GM06990 (cell line): ENCODE results near the gene APPL2.
"Not testable (repeated sequence)": the region's sequence is repeated elsewhere in the genome, so short reads cannot be mapped to it uniquely, and the experiment has no call there.

Source experiments
- DNase-seq: peaks from one replicate; pipeline ENCODE4 v3.0.0-alpha.2; 2011; ENCODE audit not compliant: insufficient read length; ENCODE audit errors: extremely low read depth
- H3K27me3 ChIP-seq: replicated peaks from 2 replicates; pipeline ENCODE4 v1.6.0; 2011; ENCODE audit warnings: low read length; ENCODE audit not compliant: control insufficient read depth, insufficient read depth
- H3K36me3 ChIP-seq: 2 replicates; pipeline ENCODE4 v1.5.1; 2011; ENCODE audit warnings: low read length; ENCODE audit not compliant: control insufficient read depth, insufficient read depth
- H3K4me3 ChIP-seq: replicated peaks from 2 replicates; pipeline ENCODE4 v1.5.1; 2011; ENCODE audit warnings: low read depth, mild to moderate bottlenecking, control low read depth, low read length
- CTCF ChIP-seq: IDR thresholded peaks from 2 replicates; pipeline ENCODE4 v1.5.1; 2011; ENCODE audit warnings: low read length, control low read depth, mild to moderate bottlenecking, inconsistent platforms; ENCODE audit not compliant: insufficient read depth, poor library complexity, severe bottlenecking

APPL2 gene

GRCh38 chr12:105198961-105199360 is 37.0 kb downstream of the APPL2 start:
- DNase-seq = no peak
- H3K36me3 ChIP-seq = peaks cover 3% of the 10 kb centered on the region; the same call in 1 of the 2 replicates
- TF ChIP-seq CTCF = no peak
- no peak overlapping the region for H3K4me3 ChIP-seq
- H3K27me3 ChIP-seq = no peaks in the 10 kb centered on the region

DNA sequence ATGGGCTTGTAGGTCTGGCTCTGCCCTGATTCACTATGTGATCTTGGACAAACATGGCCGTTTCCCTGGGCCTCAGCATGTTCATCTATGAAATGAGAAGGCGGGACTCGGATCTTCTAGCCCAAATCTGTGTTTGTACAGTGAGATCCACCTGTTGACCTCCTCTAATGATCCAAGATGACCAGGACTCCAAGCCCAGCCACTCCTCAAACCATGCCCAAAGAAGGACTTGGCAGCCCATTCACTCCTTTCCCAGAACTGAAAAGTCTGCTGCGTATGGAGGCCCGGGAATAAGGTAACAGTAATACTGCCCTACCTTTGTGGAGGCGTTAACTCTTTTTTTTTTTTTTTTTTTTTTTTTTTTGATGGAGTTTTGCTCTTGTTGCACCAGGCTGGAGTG is 39.9 kb downstream of the APPL2 start:
- no peak for DNase-seq
- Histone ChIP-seq H3K4me3 (no peak overlapping the region), H3K36me3 (peaks cover 3% of the 10 kb centered on the region), H3K27me3 (no peaks in the 10 kb centered on the region)
- TF ChIP-seq CTCF = no peak

DNA sequence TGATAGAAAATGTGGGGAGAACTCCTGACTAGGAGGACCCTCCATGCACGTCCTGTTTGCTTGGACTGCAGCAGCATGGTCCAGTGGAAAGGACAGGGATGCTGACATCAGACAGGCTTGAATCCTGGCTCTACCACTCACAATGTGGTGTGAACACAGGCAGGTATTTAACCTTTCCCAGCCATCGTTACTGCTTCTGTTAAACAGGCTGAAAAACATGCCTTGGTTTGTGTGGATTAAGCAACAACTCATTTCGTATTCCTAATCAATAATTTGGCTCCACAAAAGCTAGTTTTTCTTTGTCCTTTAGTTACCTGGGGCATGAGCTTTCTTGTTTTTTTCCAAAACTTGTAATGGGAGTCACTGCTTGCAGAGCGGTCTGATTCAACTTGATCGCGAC is 41.0 kb downstream of the APPL2 start:
- Histone ChIP-seq H3K4me3 (no peak overlapping the region), H3K36me3 (peaks cover 3% of the 10 kb centered on the region), H3K27me3 (no peaks in the 10 kb centered on the region)
- no peak for DNase-seq
- TF ChIP-seq CTCF = no peak

GRCh38 chr12:105192624-105193225 is 43.2 kb downstream of the APPL2 start:
- no peak for DNase-seq
- no peaks in the 10 kb centered on the region for H3K27me3 ChIP-seq
- no peak overlapping the region for H3K4me3 ChIP-seq
- H3K36me3 ChIP-seq = peaks cover 5% of the 10 kb centered on the region
- no peak for TF ChIP-seq CTCF

- TF ChIP-seq CTCF = no peak
- Histone ChIP-seq H3K4me3 (no peak overlapping the region), H3K36me3 (peaks cover 2% of the 10 kb centered on the region), H3K27me3 (no peaks in the 10 kb centered on the region)
- DNase-seq = no peak
These were observed 45.4 kb downstream of the APPL2 start for GRCh38 chr12:105190530-105190929.

GRCh38 chr12:105189293-105189692 is 46.7 kb downstream of the APPL2 start:
- Histone ChIP-seq H3K4me3 (no peak overlapping the region), H3K36me3 (peaks cover 5% of the 10 kb centered on the region), H3K27me3 (no peaks in the 10 kb centered on the region)
- DNase-seq = no peak
- TF ChIP-seq CTCF = no peak

- not testable (repeated sequence) for DNase-seq, H3K36me3 ChIP-seq, H3K4me3 ChIP-seq, H3K27me3 ChIP-seq
These were observed 52.0 kb downstream of the APPL2 start for GRCh38 chr12:105183976-105184375.

DNA sequence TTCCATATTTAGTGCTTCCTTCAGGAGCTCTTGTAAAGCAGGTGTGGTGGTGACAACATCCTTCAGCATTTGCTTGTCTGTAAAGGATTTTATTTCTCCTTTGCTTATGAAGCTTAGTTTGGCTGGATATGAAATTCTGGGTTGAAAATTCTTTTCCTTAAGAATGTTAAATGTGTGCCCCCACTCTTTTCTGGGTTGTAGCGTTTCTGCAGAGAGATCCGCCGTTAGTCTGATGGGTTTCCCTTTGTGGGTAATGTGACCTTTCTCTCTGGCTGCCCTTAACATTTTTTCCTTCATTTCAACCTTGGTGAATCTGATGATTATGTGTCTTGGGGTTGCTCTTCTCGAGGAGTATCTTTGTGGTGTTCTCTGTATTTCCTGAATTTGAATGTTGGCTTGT is 52.6 kb downstream of the APPL2 start:
- not testable (repeated sequence) for DNase-seq, H3K4me3 ChIP-seq, H3K36me3 ChIP-seq, H3K27me3 ChIP-seq
